ENCODE data around the gene RBM34. TPM values are rescaled to one million over a fixed set of nuclear protein-coding genes. Genes with fewer than 3 reads are reported as not detected.

The RBM34 gene
- total RNA-seq, 1 donor from 2014 or later: 53.6 TPM

GRCh38 chr1:235129774-235130570, 31.1 kb downstream of the RBM34 start:
- no peaks in the 10 kb centered on the region for H3K9me3 ChIP-seq
- H3K36me3 ChIP-seq: peaks cover 14 to 34% of the 10 kb centered on the region in 2 donors
- intact Hi-C loops (cut with DNase I): loop anchor here (2.0 kb wide), 4 partner anchors 25 to 757 kb away; partner anchors contain the start of genes ARID4B, COA6, GGPS1 and RBM34
- DNase-seq (ENCODE audit: low spot score in 2 of 2): no peak
- no peak overlapping the region for H3K4me3 ChIP-seq
- peaks cover 0 to 4% of the 10 kb centered on the region in 2 donors for H3K4me1 ChIP-seq
- no peaks in the 10 kb centered on the region for H3K27me3 ChIP-seq
- TF ChIP-seq CTCF (IDR thresholded peaks at IDR 0.05): no peak
- no peak overlapping the region for H3K27ac ChIP-seq

DNA sequence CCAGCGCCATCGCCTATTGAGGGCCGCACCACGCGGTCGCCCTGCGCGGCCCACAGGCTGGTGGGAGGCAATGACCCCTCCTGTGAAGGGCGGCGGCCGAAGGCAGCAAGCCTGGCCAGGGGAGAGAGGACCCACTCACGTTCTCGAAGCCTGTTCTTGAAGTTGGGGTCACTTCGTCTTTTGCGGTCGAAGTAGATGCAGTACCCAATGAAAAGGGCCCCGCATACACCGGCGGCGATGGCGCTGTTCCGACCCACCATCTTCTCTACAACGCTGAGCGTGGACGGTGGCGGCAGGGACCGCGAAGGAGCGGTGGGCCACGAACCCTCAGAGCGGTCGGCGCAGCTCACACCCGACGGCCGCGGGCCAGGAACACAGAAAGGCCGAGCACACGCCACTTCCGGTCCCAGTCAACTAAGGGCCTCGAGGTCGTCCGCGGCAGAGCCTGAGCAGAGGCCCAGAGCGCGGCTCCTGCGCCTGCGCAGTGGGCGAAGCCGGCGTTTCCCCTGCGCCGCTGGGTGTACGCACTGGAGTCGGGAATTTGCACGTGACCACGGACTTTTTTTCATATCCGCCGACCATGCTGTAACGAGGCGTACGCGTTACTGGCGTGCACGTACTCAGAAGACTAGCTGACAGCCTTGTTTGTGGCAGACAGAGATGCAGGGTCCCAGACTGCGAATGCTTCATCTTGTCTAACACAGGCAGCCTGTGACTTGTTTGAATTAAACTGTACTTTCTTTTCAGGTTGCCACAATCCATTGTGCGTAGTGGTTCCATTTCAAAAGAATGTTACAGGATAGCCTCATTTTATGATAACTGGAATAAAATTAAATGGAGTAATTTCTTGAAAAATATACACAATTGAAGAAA, 32.4 kb downstream of the RBM34 start, which contains the start of gene TOMM20:
Gene TOMM20, minus strand, starts transcription at position 382 of the 873 bp plus-strand sequence. Its CDS starts 122 bp downstream, at position 260.
- intact Hi-C loops (cut with DNase I): loop anchor here (2.0 kb wide), 4 partner anchors 24 to 756 kb away; partner anchors contain the start of genes ARID4B, COA6, GGPS1 and RBM34
- peak in 1 of 3 experiments; percentile 3 for TF ChIP-seq CTCF (IDR thresholded peaks at IDR 0.05)
- peak; percentile 84 to 98 for DNase-seq (ENCODE audit: low spot score in 2 of 2)
- H3K36me3 ChIP-seq: peaks cover 8 to 24% of the 10 kb centered on the region in 2 donors
- H3K27me3 ChIP-seq: no peaks in the 10 kb centered on the region
- peak within 1 kb of the TSS; percentile 86 to 94 for H3K27ac ChIP-seq
- H3K4me1 ChIP-seq: peaks cover 0 to 4% of the 10 kb centered on the region in 2 donors
- H3K4me3 ChIP-seq: peak within 1 kb of the TSS; percentile 60 to 99
- H3K9me3 ChIP-seq: no peaks in the 10 kb centered on the region

- intact Hi-C loops (cut with DNase I): loop anchor here (2.0 kb wide), 4 partner anchors 23 to 755 kb away; partner anchors contain the start of genes ARID4B, COA6, GGPS1 and RBM34
- Histone ChIP-seq H3K27me3 (no peaks in the 10 kb centered on the region), H3K36me3 (peaks cover 6 to 17% of the 10 kb centered on the region in 2 donors), H3K9me3 (no peaks in the 10 kb centered on the region), H3K4me3 (peak overlapping the region; percentile 60 to 99), H3K27ac (peak overlapping the region; percentile 86 to 94), H3K4me1 (peaks cover 0 to 4% of the 10 kb centered on the region in 2 donors)
- TF ChIP-seq CTCF (IDR thresholded peaks at IDR 0.05): peak in 1 of 3 experiments; percentile 4
- no peak for DNase-seq (ENCODE audit: low spot score in 2 of 2)
These were observed 33.2 kb downstream of the RBM34 start for GRCh38 chr1:235127732-235128455.

DNA sequence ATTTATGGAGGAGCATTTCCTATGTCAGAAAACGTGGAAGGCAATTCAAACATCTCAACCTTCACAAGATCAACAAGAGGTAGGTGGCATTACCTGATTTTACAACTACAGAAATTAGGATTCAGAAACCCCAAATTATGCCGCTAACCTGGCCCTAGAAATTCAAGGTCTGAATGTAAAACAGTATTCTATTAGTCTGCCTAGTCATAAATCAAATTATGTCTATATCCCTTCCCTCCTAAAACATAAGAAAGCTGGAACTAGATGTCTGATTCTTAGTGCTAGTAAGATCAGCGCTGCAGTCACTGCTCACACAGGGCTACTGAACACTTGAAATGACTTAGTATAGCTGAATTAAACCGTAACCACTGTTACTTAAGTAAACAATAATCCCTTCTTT, 33.8 kb downstream of the RBM34 start:
- H3K27me3 ChIP-seq: no peaks in the 10 kb centered on the region
- intact Hi-C loops (cut with DNase I): no loop called here
- no peak overlapping the region for H3K27ac ChIP-seq
- peak overlapping the region; percentile 60 to 99 for H3K4me3 ChIP-seq
- no peaks in the 10 kb centered on the region for H3K9me3 ChIP-seq
- H3K36me3 ChIP-seq: peaks cover 0 to 12% of the 10 kb centered on the region in 2 donors
- H3K4me1 ChIP-seq: peaks cover 0 to 4% of the 10 kb centered on the region in 2 donors
- DNase-seq (ENCODE audit: low spot score in 2 of 2): no peak
- no peak for TF ChIP-seq CTCF (IDR thresholded peaks at IDR 0.05)

DNA sequence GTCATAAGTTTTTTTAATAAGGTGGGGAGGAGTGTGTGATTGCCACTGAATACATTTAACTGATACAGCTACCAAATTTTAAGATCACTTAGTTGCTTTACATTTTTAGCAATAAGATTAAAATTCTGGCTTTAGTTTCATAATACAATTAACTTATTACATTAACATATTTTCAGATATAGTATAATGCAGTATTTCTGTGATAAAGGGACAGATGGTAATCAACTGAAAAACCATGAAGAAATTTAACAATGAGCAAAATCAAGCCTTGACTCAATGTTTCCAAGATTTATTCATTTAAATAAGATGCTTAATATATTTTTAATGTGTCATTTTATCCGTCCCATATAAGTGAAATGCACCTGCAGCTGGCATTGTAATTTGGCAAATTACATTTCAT, 36.4 kb downstream of the RBM34 start:
- H3K36me3 ChIP-seq: peaks cover 11 to 22% of the 10 kb centered on the region in 2 donors
- no peak for TF ChIP-seq CTCF (IDR thresholded peaks at IDR 0.05)
- H3K4me1 ChIP-seq: peaks cover 0 to 4% of the 10 kb centered on the region in 2 donors
- H3K27me3 ChIP-seq: no peaks in the 10 kb centered on the region
- no peak for DNase-seq (ENCODE audit: low spot score in 2 of 2)
- intact Hi-C loops (cut with DNase I): no loop called here
- no peak overlapping the region for H3K4me3 ChIP-seq
- H3K27ac ChIP-seq: no peak overlapping the region
- H3K9me3 ChIP-seq: no peaks in the 10 kb centered on the region

All from ascending aorta (tissue), 2 donors.